OCI-LY1 (cell line): Measurements from ENCODE around the gene OSBPL1A.

Source experiments
- EZH2 ChIP-seq: fragments of 200-600 bp; sonication (generic), shearing (Covaris generic); IDR thresholded peaks from 2 replicates; pipeline ENCODE4 v1.8.0; 2017; ENCODE audit warnings: borderline replicate concordance, mixed run types, mild to moderate bottlenecking, antibody characterized with exemption, low read length, moderate library complexity, mixed read lengths
- TF ChIP-seq, protein P1 (sequence below): fragments of 200-600 bp; sonication (generic), shearing (Covaris generic); IDR thresholded peaks from 2 replicates; pipeline ENCODE4 v1.5.1; 2017; ENCODE audit warnings: mild to moderate bottlenecking, antibody characterized with exemption, low read length, moderate library complexity, mixed read lengths

DNA sequence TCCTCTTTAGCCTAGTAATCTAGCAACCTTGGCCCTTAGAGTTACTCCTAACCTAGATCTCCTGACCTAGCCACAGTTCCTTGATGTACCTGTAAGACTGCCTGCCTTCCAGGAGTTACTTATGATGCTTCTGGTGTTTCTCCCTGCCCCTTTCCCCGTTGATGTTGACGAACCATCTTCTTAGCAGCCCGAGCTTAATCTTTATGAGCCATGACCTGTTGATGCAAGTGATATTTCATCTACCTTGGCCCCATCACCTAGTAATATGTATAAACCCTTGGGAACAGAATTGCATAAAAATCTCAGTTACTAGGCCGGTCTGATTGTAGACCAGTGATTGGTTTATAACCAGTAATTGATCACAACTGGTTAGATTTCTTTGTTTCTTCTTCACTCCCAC lies 31.6 kb upstream of the OSBPL1A start:
- TF ChIP-seq, protein P1, sequence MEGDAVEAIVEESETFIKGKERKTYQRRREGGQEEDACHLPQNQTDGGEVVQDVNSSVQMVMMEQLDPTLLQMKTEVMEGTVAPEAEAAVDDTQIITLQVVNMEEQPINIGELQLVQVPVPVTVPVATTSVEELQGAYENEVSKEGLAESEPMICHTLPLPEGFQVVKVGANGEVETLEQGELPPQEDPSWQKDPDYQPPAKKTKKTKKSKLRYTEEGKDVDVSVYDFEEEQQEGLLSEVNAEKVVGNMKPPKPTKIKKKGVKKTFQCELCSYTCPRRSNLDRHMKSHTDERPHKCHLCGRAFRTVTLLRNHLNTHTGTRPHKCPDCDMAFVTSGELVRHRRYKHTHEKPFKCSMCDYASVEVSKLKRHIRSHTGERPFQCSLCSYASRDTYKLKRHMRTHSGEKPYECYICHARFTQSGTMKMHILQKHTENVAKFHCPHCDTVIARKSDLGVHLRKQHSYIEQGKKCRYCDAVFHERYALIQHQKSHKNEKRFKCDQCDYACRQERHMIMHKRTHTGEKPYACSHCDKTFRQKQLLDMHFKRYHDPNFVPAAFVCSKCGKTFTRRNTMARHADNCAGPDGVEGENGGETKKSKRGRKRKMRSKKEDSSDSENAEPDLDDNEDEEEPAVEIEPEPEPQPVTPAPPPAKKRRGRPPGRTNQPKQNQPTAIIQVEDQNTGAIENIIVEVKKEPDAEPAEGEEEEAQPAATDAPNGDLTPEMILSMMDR: no peak
- TF ChIP-seq EZH2: no peak
